B cell (primary cell): Measurements from ENCODE around the gene SEC24D.

Experiments
- EZH2 ChIP-seq: IDR thresholded peaks from 2 replicates; pipeline ENCODE4 v1.6.1; 2012; ENCODE audit warnings: borderline replicate concordance, low read depth, mild to moderate bottlenecking, moderate library complexity, low read length; ENCODE audit not compliant: insufficient read depth, poor library complexity, severe bottlenecking
- TF ChIP-seq, protein P1 (sequence below): fragments of 200-600 bp; IDR thresholded peaks from one replicate; pipeline ENCODE4 v1.8.0; 2022; ENCODE audit warnings: antibody characterized with exemption, mild to moderate bottlenecking

DNA sequence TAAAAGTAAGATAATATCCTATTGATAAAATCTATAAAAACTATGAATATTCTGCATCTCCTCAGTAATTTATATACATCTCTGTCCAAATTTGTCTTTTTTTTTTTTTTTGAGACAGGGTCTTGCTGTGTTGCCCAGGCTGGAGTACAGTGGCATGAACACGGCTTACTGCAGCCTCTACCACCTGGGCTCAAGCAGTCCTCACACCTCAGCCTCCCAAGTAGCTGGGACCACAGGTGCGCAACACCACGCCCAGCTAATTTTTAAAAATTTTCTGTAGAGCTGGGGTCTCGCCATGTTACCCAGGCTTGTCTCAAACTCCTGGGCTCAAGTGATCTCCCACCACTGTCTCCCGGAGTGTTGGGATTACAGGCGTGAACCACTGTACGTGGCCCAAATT lies 12.3 kb upstream of the SEC24D start:
- no peak for TF ChIP-seq EZH2
- TF ChIP-seq, protein P1, sequence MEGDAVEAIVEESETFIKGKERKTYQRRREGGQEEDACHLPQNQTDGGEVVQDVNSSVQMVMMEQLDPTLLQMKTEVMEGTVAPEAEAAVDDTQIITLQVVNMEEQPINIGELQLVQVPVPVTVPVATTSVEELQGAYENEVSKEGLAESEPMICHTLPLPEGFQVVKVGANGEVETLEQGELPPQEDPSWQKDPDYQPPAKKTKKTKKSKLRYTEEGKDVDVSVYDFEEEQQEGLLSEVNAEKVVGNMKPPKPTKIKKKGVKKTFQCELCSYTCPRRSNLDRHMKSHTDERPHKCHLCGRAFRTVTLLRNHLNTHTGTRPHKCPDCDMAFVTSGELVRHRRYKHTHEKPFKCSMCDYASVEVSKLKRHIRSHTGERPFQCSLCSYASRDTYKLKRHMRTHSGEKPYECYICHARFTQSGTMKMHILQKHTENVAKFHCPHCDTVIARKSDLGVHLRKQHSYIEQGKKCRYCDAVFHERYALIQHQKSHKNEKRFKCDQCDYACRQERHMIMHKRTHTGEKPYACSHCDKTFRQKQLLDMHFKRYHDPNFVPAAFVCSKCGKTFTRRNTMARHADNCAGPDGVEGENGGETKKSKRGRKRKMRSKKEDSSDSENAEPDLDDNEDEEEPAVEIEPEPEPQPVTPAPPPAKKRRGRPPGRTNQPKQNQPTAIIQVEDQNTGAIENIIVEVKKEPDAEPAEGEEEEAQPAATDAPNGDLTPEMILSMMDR = no peak
